ENCODE results near the gene LARGE1.

The LARGE1 gene

GRCh38 chr22:33906475-33906874, 13.8 kb downstream of the LARGE1 start:
- no peak for TF ChIP-seq CTCF (IDR thresholded peaks at IDR 0.05; ENCODE audit: insufficient read depth, missing control alignments)
- DNase-seq (ENCODE audit: insufficient read length, low spot score): no peak

GRCh38 chr22:33903012-33903411, 17.3 kb downstream of the LARGE1 start:
- no peak for FAIRE-seq
- TF ChIP-seq CTCF (IDR thresholded peaks at IDR 0.05; ENCODE audit: insufficient read depth, missing control alignments): no peak
- no peak for DNase-seq (ENCODE audit: insufficient read length, low spot score)

More at GRCh38 chr22:33906475-33906874, 13.8 kb downstream of the LARGE1 start:
- no peak for FAIRE-seq

- FAIRE-seq: no peak
- no peak for DNase-seq (ENCODE audit: insufficient read length, low spot score)
- TF ChIP-seq CTCF (IDR thresholded peaks at IDR 0.05; ENCODE audit: insufficient read depth, missing control alignments): no peak
Measured at GRCh38 chr22:33902073-33902472, 18.2 kb downstream of the LARGE1 start.

- no peak for DNase-seq (ENCODE audit: insufficient read length, low spot score)
- TF ChIP-seq CTCF (IDR thresholded peaks at IDR 0.05; ENCODE audit: insufficient read depth, missing control alignments): no peak
- no peak for FAIRE-seq
Measured at GRCh38 chr22:33898121-33898520, 22.2 kb downstream of the LARGE1 start.

- no peak for TF ChIP-seq CTCF (IDR thresholded peaks at IDR 0.05; ENCODE audit: insufficient read depth, missing control alignments)
Measured at GRCh38 chr22:33897448-33897835, 22.8 kb downstream of the LARGE1 start.

GRCh38 chr22:33896575-33897447, 23.5 kb downstream of the LARGE1 start:
- no peak for DNase-seq (ENCODE audit: insufficient read length, low spot score)
- no peak for FAIRE-seq
- no peak for TF ChIP-seq CTCF (IDR thresholded peaks at IDR 0.05; ENCODE audit: insufficient read depth, missing control alignments)

More at GRCh38 chr22:33897448-33897835, 22.8 kb downstream of the LARGE1 start:
- FAIRE-seq (no peak), DNase-seq (ENCODE audit: insufficient read length, low spot score) (no peak)

GRCh38 chr22:33896154-33896553, 24.1 kb downstream of the LARGE1 start:
- TF ChIP-seq CTCF (IDR thresholded peaks at IDR 0.05; ENCODE audit: insufficient read depth, missing control alignments): no peak
- FAIRE-seq: no peak
- DNase-seq (ENCODE audit: insufficient read length, low spot score): no peak
